Activated T-helper 1 cell treated with anti-CD3 and anti-CD28 coated beads, Interleukin-2, amount 50 U/mL, for 16 hours (primary cell): ENCODE results near the gene HOTAIR.

ENCODE experiments used
- DNase-seq, 2 donors: peaks; one replicate each; pipeline ENCODE4 v3.0.0-alpha.2; 2020; ENCODE audit warnings: low read depth in 1 of 2, low spot score in 1 of 2

Gene HOTAIR

DNA sequence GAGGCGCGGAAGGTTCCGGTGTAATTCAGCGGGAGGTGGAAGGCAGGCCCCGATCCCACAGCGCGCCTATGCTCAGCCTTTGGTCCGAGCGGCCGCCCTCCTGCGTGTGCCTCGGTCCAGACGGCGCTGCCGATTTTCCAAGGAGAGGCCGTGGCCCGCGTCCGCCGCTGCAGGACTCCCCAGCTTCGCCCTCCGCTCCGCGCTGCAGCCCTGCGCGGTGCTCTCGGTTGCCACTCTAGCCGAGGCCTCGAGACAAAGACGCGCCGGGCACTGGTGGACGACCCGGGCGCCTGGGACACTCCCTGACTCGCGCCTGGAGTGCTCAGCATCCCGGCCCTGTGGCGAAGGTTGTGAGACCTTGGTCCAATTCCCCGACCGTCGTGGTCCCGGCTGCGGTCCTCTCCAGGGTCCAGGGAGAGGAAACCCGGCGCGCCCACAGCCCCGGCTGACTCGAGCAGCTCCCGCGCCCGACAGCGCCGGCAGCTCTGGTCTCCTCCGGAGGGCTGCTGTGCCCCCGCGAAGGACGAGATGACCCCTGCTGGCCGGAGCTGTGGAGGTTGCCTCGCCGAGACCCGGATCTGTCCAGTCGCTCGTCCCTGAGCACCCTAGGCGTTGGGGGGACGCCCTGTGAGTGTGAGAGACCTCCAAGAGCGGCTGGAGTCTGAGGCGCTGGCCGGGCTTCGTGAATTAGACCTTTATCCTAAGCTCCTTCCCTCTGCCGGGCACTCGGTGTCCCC lies 13.6 kb downstream of the HOTAIR start:
- DNase-seq = no peak

DNA sequence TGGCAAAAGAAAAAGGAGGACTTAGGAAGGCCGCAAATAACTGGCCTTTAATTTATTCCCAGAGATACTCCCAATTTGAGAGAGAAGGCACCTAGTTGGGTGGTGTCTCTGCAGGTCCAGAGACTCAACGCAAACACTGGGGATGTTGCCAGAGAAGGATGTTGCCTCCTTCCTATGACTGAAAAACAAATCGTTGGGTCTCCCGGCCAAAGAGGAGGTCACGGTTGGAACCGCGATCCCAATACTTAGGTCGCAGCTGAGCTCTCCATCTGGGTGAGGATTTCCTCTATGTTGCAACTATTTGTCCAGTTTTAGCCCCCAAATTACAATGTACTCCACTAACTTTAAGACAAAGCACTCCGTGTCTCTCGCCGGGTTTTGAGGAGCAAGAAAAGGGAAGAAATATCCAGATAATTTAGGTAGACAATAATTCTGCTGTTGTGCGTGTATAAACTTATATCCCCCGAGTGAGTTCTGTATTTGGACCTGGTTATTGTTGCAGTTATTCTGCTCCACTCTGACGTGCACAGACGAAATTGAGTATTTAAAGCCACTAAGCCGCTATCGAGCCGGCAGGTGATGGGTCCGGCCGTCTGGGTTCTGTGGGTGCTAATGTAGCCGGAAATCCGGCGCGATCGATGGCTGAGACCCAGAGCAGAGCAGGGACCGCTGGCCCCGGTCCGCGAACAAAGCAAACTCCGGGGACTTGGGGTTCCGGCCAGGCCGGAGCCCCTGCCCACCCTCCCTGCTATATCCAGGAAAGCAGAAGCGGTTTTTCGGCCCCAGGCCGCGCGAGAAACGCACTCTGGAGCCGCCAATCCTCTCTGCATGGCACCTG lies 14.3 kb downstream of the HOTAIR start:
- DNase-seq = no peak

DNA sequence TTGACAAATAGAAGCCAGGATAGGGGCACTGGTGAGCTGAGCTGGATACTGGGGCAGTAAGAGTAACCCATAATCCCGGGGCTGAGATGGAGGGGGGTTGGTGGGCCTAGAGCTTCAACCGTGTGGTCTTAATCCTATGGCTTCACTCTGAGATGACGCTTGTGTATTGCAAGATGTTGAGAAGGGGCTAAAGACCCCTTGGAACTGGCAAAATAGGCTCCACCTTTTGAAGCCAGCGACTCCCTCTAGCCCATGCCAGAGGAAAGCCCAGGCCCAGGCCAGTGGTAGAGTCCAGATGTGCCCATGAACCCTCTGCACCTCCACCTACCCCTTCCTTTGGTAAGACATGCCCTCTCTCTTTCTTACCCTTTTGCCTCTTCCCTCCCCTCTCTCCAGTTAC lies 15.4 kb downstream of the HOTAIR start:
- no peak for DNase-seq

DNA sequence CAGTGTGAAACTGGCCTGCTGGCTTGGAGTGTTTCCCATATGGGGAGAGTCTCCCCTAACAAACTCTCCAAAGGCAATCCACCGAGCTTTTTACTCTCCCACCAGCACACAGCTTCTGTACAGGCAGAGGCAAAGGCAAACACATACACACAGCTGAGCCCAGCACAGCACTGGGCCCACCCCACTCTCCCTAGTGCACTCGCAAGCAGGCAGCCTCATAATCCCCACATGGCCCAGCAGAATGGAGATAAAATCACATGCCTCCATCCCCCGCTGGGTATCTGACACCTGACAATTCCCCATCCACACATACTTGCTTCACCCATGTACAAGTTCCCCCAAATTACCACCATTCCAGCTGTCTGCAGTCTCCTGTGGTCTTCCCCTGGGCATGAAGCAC lies 16.6 kb downstream of the HOTAIR start:
- no peak for DNase-seq

DNA sequence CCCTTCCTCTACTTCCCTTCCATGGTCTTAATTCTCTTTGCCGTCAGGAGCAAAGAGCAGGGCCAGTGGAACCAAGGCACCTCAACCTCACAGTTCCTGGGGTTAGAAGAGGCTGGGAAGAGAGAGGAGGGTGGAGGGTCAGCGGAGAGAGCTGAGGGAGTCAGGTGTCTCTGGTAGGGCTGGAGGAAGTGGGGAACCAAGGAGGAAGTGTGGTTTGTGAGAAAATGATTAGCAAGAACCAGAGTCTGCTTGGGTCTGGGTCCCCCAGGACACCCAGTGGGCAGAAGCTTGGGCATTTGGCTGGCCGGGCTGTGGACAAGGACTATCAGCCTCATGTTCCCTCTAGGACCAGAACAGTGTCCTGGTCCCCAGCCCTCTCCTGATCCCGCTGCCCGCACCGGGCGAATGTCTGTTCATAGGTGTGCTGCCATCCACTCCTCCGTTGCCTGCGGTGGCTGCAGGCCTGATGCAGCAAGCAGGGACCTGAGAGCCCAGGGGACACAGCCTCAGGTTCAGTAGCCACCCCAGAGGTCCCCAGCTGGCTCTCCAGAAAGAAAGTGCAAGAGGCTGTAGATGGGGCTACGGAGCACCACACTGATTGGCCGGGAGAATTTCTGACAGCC lies 17.7 kb downstream of the HOTAIR start:
- no peak for DNase-seq

DNA sequence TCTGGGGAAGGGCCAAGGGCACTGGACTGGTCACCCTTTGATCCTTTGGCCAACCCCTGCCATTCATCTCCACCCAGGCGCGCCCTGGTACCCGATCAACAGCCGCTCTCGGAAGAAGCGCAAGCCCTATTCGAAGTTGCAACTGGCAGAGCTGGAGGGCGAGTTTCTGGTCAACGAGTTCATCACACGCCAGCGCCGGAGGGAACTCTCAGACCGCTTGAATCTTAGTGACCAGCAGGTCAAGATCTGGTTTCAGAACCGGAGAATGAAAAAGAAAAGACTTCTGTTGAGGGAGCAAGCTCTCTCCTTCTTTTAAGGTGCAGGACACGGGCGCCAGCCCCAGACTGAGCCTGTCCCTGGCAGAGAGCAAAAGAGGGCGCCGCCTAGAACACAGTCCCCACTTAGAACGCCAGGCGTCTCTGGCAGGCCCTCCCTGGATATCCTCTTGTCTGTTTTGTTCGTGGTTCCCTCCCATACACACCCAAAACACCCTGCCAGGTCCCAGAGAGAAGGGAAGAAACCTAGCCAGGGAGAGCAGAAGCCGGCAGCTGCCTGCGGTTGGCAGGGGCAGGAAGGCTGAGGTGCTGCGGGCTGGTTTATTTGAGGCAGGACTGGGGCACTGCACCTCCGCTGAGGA lies 18.4 kb downstream of the HOTAIR start:
- DNase-seq = no peak

DNA sequence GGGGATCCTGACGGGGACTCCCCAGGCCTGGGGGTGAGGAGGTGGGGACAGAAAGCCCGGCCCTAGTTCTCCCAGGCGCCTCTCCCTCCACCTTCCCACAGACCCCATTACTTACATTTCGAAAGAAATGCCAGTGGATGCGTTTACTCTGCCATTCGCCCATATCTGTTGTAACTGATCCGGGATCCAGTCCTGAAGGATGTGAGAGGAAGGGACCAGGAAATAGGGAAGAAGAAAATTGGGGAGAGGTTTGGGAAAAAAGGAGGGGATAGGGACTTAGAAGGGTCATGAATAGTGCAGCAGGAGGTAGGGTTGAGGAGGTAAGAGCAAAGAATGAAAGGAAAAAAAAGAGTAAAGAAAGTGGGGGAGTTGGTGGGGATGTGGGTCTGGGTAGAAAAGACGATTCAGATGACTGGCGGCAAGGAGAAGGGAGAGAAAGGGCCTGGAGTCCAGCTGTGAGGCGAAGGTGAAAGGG lies 18.9 kb downstream of the HOTAIR start:
- DNase-seq = no peak

DNA sequence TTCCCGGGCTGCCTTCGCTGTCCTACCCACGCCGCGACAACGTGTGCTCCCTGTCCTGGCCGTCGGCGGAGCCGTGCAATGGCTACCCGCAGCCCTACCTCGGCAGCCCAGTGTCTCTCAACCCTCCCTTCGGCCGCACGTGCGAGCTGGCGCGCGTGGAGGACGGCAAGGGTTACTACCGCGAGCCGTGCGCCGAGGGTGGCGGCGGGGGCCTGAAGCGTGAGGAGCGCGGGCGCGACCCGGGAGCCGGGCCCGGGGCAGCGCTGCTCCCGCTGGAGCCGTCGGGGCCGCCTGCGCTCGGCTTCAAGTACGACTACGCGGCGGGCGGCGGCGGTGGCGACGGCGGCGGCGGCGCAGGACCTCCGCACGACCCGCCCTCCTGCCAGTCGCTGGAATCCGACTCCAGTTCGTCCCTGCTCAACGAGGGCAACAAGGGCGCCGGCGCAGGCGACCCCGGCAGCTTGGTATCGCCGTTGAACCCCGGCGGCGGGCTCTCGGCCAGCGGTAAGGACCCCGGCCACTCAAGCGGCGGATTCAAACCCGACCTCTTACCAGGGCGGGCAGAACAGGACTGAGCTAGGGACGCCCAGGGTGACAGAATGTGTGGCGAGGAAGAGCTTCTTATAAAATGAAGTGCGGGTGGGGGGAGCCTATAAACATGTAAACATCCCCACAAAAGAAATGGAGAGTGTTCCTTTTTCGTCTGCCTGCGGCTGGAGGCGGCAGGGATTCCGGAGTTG lies 19.5 kb downstream of the HOTAIR start:
- DNase-seq = no peak

DNA sequence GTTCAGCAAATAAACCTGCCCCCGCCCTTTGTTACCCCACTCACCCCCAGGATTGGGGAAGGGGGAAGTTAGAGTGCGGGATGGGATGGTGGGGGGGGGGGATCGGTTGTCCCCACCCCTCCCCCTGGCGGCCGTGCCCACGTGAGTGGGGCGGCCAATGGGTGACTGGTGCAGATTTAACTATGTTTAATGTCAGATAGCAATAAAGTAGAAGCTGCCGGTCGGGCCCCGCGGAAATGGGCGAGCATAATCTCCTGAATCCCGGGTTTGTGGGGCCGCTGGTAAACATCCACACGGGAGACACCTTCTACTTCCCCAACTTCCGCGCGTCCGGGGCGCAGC lies 20.1 kb downstream of the HOTAIR start, which contains the start of gene HOXC12:
HOXC12 (plus strand) TSS at position 210 of the 342 bp plus-strand sequence; CDS start at position 237, 27 bp downstream.
- no peak for DNase-seq

DNA sequence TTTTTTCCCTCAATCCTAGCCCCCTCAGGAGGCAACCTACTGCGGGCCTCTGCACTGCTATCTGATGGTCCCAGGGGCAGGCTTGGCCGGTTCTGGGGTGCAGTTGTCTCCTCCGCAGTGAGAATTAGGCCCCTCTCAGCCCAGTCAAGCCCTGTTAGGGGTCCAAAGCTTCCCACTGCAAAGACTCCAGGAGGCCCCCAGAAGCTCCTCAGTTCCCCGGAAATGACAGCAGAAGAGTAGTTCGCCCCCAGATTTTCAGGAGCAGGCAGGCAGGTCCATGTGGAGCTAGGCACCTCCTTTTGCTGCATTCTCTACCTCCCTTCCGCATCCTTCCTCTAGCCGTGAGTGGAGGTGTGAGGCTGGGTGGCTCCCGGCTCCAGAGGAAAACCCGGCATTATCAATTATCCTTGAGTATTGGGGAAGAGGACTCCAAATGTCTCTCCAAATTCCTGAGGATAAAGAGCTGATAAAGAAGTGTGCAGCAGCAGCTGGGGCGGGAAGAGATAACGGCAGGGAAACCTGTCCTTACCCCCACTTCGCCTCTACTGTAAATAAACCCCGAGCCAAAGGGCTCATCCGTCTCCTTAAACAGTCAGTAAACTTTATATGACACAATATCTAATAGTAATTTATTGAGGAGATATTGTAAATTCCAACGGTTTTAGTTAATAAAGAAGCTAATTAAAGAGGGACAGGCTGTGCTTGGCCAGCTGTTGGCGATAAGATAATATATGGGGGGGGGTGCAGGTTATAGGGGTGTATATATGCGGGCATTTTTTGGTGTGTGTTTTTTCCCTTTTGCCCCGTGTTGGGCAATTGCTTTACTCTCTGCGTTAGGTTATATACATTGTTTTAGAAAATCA lies 20.7 kb downstream of the HOTAIR start:
- DNase-seq = no peak

DNA sequence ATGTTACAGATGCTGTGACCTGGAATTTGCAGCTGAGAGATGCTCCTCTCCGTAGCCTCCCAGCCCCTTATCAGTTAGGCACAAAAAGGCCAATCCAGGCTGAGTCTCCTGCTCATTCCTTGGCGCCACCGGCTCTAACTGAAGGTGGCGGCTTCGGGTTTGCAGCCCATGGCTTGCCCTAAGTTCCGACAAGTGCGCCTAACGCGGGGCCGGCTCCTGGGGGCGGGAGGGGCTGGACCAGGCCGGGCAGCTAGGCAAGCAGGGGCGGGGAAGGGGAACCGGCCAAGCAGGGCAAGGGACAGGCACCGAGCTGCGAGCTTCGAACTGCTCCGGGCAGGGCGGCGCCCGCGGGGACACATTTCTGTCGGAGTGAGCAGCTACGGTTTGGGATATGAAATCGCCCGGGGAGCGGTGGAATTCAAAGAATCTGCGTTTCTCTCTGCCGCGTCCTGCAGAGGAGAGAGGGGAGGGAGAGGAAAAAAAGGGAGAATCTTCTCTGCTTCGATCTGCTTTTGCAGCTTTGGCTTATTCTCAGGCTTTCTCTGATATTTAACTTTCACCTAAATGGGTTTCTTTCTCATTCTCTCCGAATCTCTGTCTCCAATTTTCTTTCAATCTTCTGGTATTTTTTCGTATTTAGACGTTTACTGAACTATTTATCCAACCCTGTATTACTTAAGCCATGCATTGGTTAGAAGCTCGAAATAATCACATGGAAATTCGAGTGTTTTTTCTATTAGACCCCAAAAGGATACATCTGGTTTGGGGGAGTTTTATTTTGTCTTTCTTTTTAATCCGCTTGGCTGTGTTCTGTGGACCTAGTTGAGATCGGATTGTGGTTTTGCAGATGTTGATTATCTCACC lies 21.7 kb downstream of the HOTAIR start:
- DNase-seq = no peak

DNA sequence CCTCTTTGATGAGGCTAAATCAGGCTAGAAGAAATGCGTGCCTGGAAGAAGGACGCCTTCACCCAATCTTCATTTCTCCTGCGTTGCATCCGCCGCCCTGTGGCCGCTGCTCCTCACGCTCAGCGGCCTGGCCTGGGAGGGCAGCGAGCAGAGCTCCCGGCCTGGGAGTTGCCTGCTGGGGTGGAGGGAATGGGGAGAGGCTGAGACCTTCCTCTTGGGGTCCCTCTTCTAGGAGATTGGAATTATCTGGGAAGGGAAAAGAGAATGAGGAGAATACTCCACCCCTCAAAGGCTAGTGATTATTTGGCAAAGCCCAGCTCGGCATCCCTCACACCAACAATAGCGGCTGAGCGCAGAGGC lies 22.4 kb downstream of the HOTAIR start:
- DNase-seq = no peak

DNA sequence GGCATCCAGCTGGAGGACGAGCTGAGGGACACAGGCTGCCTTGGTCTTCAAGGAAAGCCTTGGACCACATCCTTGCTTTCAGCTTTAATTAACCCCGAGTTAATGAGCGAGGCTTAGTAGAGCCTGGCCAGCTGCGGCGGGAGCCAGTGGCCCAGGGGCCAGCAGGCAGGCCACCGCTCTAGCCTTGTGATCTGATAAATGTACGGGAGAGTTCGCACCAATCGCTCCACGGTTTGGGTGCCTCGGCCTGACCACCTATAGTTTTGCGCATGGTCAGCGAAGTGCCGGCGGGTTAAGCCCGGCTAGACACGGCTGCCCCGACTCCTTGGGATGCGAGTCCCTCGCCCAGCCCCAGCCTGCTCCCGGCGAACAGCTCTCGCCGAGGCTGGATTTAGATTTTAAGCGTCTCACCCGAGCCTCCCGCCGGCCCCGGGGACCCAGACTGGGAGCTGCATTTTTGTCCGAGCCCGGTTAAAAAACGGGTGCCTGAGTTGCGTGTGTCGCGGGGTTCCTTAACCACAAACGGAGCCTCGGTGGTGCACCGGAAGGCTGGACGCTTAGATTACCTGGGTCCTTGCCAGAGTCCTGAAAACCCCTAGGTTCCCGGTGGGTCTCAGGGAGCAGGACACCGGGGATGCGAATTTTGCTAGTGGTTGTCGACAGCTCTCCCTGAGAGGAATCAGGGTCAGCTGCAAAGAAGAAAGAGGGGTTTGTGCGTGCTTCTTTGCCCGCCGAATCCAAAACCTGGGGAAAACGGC lies 23.0 kb downstream of the HOTAIR start:
- DNase-seq = no peak

DNA sequence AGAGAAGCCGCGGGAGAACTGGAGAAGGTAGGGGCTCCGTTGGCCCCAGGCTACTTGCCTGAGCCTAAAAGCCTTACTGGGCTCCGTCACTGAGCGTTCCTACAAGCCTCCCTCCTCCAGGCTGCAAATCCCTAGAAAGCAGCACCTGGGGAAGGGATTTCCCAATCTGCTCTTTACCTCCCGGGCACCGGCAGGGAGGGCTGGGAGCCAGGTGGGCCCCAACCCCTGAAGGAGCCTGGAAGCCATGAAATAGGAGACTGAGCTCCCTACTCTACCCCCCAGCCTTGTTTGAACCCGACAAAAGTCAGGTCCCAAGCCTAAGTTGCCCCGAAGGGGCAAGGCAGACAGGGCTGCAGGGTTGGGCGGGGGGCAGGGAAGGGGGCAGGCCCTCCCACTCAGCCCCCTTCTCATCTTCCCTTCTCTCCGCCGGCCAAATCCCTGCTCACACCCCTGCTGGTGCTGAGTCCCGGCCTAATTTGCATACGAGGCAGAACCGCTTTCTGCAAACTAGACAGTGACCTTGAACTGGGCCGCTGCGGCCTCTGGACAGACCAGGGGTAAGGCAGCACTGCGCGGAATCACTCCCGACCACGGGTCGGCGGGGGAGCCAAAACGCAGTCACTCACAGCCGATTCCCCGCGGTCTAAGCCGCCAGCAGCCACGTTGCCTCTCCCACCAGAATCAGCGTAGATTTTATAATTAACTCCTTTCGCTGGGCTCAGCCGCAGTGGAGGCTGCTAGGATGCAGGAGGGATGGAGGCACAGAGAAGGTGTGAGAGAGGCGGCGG lies 23.8 kb downstream of the HOTAIR start:
- DNase-seq = no peak

DNA sequence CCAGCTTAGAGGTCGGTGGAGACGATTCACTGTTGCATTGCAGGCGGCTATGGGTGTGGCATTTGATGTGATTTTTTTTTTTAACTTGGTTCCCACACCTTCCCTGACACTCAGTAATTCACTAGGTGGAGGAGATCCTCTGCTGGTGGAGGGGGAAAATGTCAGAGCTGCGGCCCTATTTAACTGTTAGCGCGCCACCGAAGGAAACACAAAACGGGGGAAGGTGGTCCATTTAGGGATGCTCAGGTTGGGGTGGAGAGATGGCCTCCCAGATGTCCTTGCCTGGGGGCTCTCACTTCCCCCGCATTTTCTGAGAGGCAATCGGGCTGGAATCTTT lies 24.3 kb downstream of the HOTAIR start:
- DNase-seq = no peak

DNA sequence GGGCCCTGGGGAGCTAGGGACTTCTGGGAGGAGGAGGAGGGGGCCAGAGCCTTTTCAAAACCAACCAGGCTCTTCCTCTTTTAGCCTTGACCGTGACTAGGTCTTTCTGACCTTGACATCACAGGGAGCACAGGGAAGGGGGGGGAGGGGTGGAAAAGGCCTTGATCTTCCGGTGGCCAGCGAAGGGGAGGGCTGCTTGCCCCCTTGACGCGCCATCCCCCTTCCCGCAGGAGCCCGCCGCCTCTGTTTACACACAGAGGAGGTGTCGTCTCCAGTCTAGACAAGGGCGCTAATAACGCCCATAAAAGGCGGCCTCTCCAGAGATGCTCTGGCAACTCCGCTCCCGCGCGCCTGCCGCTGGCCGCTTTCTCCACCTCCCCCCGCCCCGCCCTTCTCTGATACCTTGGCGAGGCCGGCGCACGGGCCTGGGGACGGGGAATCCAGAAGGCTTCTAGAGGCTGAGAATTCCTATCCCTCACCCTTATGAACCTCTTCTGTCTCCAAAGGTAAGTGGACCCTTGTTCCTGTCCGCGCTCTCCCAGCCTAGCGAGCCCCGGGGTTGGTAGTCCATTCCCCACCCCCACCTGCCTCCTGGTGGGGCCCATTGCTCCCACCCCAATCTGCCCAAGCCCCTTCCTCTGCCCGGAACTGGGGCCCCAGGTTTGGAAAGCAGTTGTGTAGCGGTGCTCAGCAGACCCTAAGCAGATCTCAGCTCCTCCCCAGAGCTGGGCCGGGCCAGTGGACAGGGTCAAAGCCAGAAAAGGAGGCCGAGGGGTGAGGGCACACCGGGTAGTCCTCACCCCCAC lies 24.9 kb downstream of the HOTAIR start:
- DNase-seq = no peak
